ENCODE results near the gene CCDC40. TPM values are rescaled to one million over a fixed set of nuclear protein-coding genes. Genes with fewer than 3 reads are reported as not detected.
A peak's percentile ranks its signal among the peaks of the same experiment; 100 is the strongest.

Gene CCDC40
- total and polyA plus RNA-seq, 2 of the 13 experiments (the other 11 are each of a cell fraction or from before 2014, with no cell fraction given), result 4.1 to 5.5 TPM

- TF ChIP-seq TFDP1 (CRISPR knock-in tag; IDR thresholded peaks at IDR 0.05; ENCODE audit: borderline replicate concordance), result no peak
- no peak for TF ChIP-seq SP5 (CRISPR knock-in tag; IDR thresholded peaks at IDR 0.05; ENCODE audit: borderline replicate concordance, low read depth)
- TF ChIP-seq ATF1 (CRISPR knock-in tag; IDR thresholded peaks at IDR 0.05), result no peak
- TF ChIP-seq DMTF1 (CRISPR knock-in tag; IDR thresholded peaks at IDR 0.05), result no peak
- TF ChIP-seq ASH2L (IDR thresholded peaks at IDR 0.05; ENCODE audit: insufficient read length, low read depth, low read length), result peak; percentile 68
- 0 out of 2 replicates have a peak, but pooled peaks have one; percentile 21 for TF ChIP-seq HES4 (CRISPR knock-in tag; IDR thresholded peaks at IDR 0.05; ENCODE audit: borderline replicate concordance)
- no peak for TF ChIP-seq NKX3-1 (CRISPR knock-in tag; IDR thresholded peaks at IDR 0.05)
- 0 out of 2 replicates have a peak, but pooled peaks have one; percentile 33 for TF ChIP-seq ZNF572 (CRISPR knock-in tag; IDR thresholded peaks at IDR 0.05)
- TF ChIP-seq MAZ (IDR thresholded peaks at IDR 0.05; ENCODE audit: borderline replicate concordance, low read depth, low read length), result peak; percentile 82; the same call in 1 of the 2 replicates
- peak; percentile 78 for TF ChIP-seq MAZ (CRISPR knock-in tag; IDR thresholded peaks at IDR 0.05; ENCODE audit: low read depth)
- TF ChIP-seq ZNF326 (CRISPR knock-in tag; IDR thresholded peaks at IDR 0.05; ENCODE audit: borderline replicate concordance), result no peak
- no peak for TF ChIP-seq NCOA1 (CRISPR knock-in tag; IDR thresholded peaks at IDR 0.05)
- TF ChIP-seq FOXP1 (IDR thresholded peaks at IDR 0.05), result no peak
- no peak for TF ChIP-seq FOXP1 (CRISPR knock-in tag; IDR thresholded peaks at IDR 0.05)
- peak; percentile 64; the same call in 1 of the 2 replicates for TF ChIP-seq ZBTB7B (CRISPR knock-in tag; IDR thresholded peaks at IDR 0.05)
- TF ChIP-seq ZNF562 (CRISPR knock-in tag; IDR thresholded peaks at IDR 0.05; ENCODE audit: borderline replicate concordance), result no peak
- no peak for TF ChIP-seq ZSCAN22 (CRISPR knock-in tag; IDR thresholded peaks at IDR 0.05)
- TF ChIP-seq FOXJ3 (CRISPR knock-in tag; IDR thresholded peaks at IDR 0.05; ENCODE audit: borderline replicate concordance), result no peak
- no peak for TF ChIP-seq POLR2AphosphoS2 (IDR thresholded peaks at IDR 0.05; ENCODE audit: low read depth, low read length)
- TF ChIP-seq MED13 (CRISPR knock-in tag; IDR thresholded peaks at IDR 0.05), result no peak
- no peak for TF ChIP-seq NR3C1 (CRISPR knock-in tag; IDR thresholded peaks at IDR 0.05)
- no peak for TF ChIP-seq NFRKB (IDR thresholded peaks at IDR 0.05)
- TF ChIP-seq ETV5 (CRISPR knock-in tag; IDR thresholded peaks at IDR 0.05; ENCODE audit: borderline replicate concordance), result no peak
- TF ChIP-seq ZNF552 (CRISPR knock-in tag; IDR thresholded peaks at IDR 0.05; ENCODE audit: borderline replicate concordance), result no peak
- TF ChIP-seq PTBP1 (IDR thresholded peaks at IDR 0.05; ENCODE audit: low read depth, low read length, poor library complexity, severe bottlenecking), result no peak
- no peak for TF ChIP-seq ZBTB7A (CRISPR knock-in tag; IDR thresholded peaks at IDR 0.05)
These were observed 30.8 kb upstream of the CCDC40 start (continued) for GRCh38 chr17:80005360-80006338.
